Stimulated activated CD4-positive, alpha-beta T cell treated with anti-CD3 and anti-CD28 coated beads, TNF-alpha, amount 100 ng/mL, for 48 hours (primary cell): ENCODE results near the gene OR6K2.
"Not testable (repeated sequence)": the region's sequence is repeated elsewhere in the genome, so short reads cannot be mapped to it uniquely, and the experiment has no call there.

ENCODE experiments used
- DNase-seq, 3 donors: peaks; one replicate each; pipeline ENCODE4 v3.0.0-alpha.2; 2020; ENCODE audit warnings: low read depth in 3 of 3

The OR6K2 gene

GRCh38 chr1:158700552-158700951 is at the start of gene OR6K2:
OR6K2 (minus strand) TSS chr1:158700652; CDS start chr1:158700652, 0 bp downstream.
- DNase-seq: no peak

- no peak for DNase-seq
Measured at GRCh38 chr1:158735848-158736247, 35.4 kb upstream of the OR6K2 start.

GRCh38 chr1:158732524-158732923 is 32.1 kb upstream of the OR6K2 start:
- DNase-seq: no peak

GRCh38 chr1:158731707-158732106 is 31.3 kb upstream of the OR6K2 start:
- DNase-seq: no peak

- no peak for DNase-seq
Measured at GRCh38 chr1:158730453-158730852, 30.0 kb upstream of the OR6K2 start.

- DNase-seq: no peak
Measured at GRCh38 chr1:158728510-158729225, 28.2 kb upstream of the OR6K2 start.

GRCh38 chr1:158724442-158724841 is 24.0 kb upstream of the OR6K2 start:
- no peak for DNase-seq

GRCh38 chr1:158720620-158721019 is 20.2 kb upstream of the OR6K2 start, which contains the start of gene OR6K3:
OR6K3 (minus strand) TSS chr1:158720720; CDS start chr1:158718115, 2,605 bp downstream.
- DNase-seq: no peak

GRCh38 chr1:158719664-158720063 is 19.2 kb upstream of the OR6K2 start:
- no peak for DNase-seq

GRCh38 chr1:158717344-158717743 is 16.9 kb upstream of the OR6K2 start:
- DNase-seq: no peak

- DNase-seq: no peak
Measured at GRCh38 chr1:158716335-158716734, 15.9 kb upstream of the OR6K2 start.

- no peak for DNase-seq
Measured at GRCh38 chr1:158714754-158715153, 14.3 kb upstream of the OR6K2 start.

GRCh38 chr1:158711098-158711497 is 10.6 kb upstream of the OR6K2 start:
- DNase-seq: no peak

- DNase-seq: no peak
Measured at GRCh38 chr1:158706096-158706495, 5.6 kb upstream of the OR6K2 start.

GRCh38 chr1:158694596-158694995 is 5.9 kb downstream of the OR6K2 start:
- DNase-seq: no peak

- no peak for DNase-seq
Measured at GRCh38 chr1:158692356-158692755, 8.1 kb downstream of the OR6K2 start.

GRCh38 chr1:158691907-158692306 is 8.5 kb downstream of the OR6K2 start:
- DNase-seq: no peak

GRCh38 chr1:158691149-158691548 is 9.3 kb downstream of the OR6K2 start:
- DNase-seq: not testable (repeated sequence)

- DNase-seq: no peak
Measured at GRCh38 chr1:158689875-158690274, 10.6 kb downstream of the OR6K2 start.

- no peak for DNase-seq
Measured at GRCh38 chr1:158689110-158689509, 11.3 kb downstream of the OR6K2 start.

- DNase-seq: not testable (repeated sequence)
Measured at GRCh38 chr1:158688343-158688742, 12.1 kb downstream of the OR6K2 start.

GRCh38 chr1:158687037-158687436 is 13.4 kb downstream of the OR6K2 start:
- DNase-seq: no peak

- DNase-seq: no peak
Measured at GRCh38 chr1:158686111-158687009, 14.1 kb downstream of the OR6K2 start, which contains the start of gene SPTA1. SPTA1 (minus strand) TSS chr1:158686715; CDS start chr1:158686517, 198 bp downstream.
